ENCODE measurements around the gene AVPI1. TPM values are rescaled to one million over a fixed set of nuclear protein-coding genes. Genes with fewer than 3 reads are reported as not detected.

AVPI1 gene
- total RNA-seq, 2 donors from 2014 or later: 38.7 to 43.8 TPM

DNA sequence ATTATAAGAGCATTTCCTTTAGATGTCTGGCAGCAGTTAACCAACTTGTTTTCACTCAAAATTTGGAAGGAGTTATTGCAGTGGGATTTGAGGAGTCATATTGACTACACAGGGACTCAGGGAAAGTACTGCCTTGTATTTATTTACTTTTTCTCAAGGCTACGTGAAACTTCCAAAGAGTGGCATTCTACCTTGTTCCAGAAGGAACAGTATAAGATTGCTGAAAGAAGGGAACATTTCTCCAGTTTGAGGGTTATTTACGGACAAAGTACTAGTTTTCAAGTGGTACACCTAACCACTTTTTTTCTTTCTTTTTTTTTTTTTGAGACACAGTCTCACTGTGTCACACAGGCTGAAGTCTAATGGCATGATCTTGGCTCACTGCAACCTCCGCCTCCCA, 58.8 kb downstream of the AVPI1 start:
- no peak for ATAC-seq
- no peak for DNase-seq
- intact Hi-C loops (cut with DNase I, micrococcal nuclease): no loop called here

DNA sequence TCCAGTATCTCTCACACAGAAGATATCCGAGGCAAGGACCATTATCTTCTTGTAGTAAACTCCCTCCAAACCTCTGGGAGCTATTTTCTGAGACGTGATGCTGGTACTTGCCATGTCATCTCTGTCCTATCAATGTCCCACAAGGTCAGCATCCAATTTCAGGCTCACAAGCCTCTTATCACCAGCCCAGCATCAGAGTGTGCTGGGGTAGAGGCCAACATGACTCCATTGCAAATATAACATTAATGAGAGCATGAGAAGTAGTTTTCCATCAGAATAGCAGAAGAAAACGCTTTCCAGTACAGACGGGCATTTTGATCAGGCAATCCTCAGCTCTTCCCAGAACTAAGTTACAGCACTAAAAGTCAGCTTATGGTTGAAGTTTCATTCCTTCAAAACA, 59.3 kb downstream of the AVPI1 start:
- no peak for ATAC-seq
- no peak for DNase-seq
- intact Hi-C loops (cut with DNase I, micrococcal nuclease): no loop called here

Other genes with a start within 250 kb of the AVPI1 start
- gene EXOSC1, start 241.2 kb downstream of the AVPI1 start, total RNA-seq: 10 to 100 TPM; 21.7 to 22.6 TPM
- 10 to 100 TPM; 29.1 to 31.5 TPM for gene ZDHHC16, start 241.1 kb downstream of the AVPI1 start, total RNA-seq
- 10 to 100 TPM; 38.9 to 42.3 TPM for gene MMS19, start 188.8 kb downstream of the AVPI1 start, total RNA-seq
- 1 to 10 TPM; 1.8 to 2.4 TPM for gene UBTD1, start 188.3 kb downstream of the AVPI1 start, total RNA-seq
- gene ANKRD2, start 114.5 kb downstream of the AVPI1 start, total RNA-seq: not detected
- under 1 TPM in 1 of 2 donors, not detected in 1; 0.15 TPM for gene HOGA1, start 102.9 kb downstream of the AVPI1 start, total RNA-seq
- not detected for gene C10orf62, start 97.5 kb downstream of the AVPI1 start, total RNA-seq
- gene MORN4, start 53.7 kb downstream of the AVPI1 start, total RNA-seq: 1 to 10 TPM; 1.3 to 1.6 TPM
- 10 to 100 TPM in 1 of 2 donors, 1 to 10 TPM in 1; 9.4 to 13.0 TPM for gene PI4K2A, start 46.6 kb downstream of the AVPI1 start, total RNA-seq
- gene MARVELD1, start 26.5 kb upstream of the AVPI1 start, total RNA-seq: 10 to 100 TPM; 24.9 to 37.0 TPM
- 10 to 100 TPM; 52.1 to 57.6 TPM for gene ZFYVE27, start 49.9 kb upstream of the AVPI1 start, total RNA-seq
- 1 to 10 TPM in 1 of 2 donors, under 1 TPM in 1; 0.82 to 1.2 TPM for gene SFRP5, start 84.8 kb upstream of the AVPI1 start, total RNA-seq
- under 1 TPM; 0.42 to 0.46 TPM for gene GOLGA7B, start 162.6 kb upstream of the AVPI1 start, total RNA-seq

All from left colon (tissue), 2 donors.